Measurements from ENCODE around the gene CYTH4. TPM values are rescaled to one million over a fixed set of nuclear protein-coding genes. Genes with fewer than 3 reads are reported as not detected.

The CYTH4 gene
- total and polyA plus RNA-seq, 2 donors (not counting 3 experiments of a cell fraction or from before 2014, with no cell fraction given), result 0.06 TPM; not detected in 1

- ChIA-PET POLR2A (interaction anchor here (0.6 kb wide), 1 partner anchor 176 kb away, joined by 3 read pairs; no protein-coding TSS in a partner anchor), CTCF (interaction anchor here (1.1 to 8.5 kb wide), 8 partner anchors 10 to 143 kb away, joined by 3 to 168 read pairs (median 4); partner anchors contain the start of gene ELFN2)
- Histone ChIP-seq H3K4me3 (replicated peaks in 1 of 3; ENCODE audit: insufficient read depth in 1 of 3, low read depth in 1 of 3, low read length in 3 of 3) (no peak overlapping the region), H3K79me2 (ENCODE audit: control insufficient read depth, insufficient read depth, low read length) (no peaks in the 10 kb centered on the region), H3K4me2 (ENCODE audit: insufficient read depth, low read length) (no peak overlapping the region), H4K20me1 (replicated peaks; ENCODE audit: control insufficient read depth, extremely low read depth, insufficient read depth, low read length) (no peaks in the 10 kb centered on the region), H3K27me3 (ENCODE audit: control insufficient read depth in 2 of 2, insufficient read depth in 2 of 2, low read length in 2 of 2) (no peaks in the 10 kb centered on the region), H3K4me1 (ENCODE audit: control insufficient read depth, extremely low read depth, insufficient read depth, low read length) (peaks cover 6% of the 10 kb centered on the region), H3K27ac (ENCODE audit: insufficient read depth, low read depth, low read length) (no peak overlapping the region), H2AFZ (ENCODE audit: low read depth, low read length) (no peak overlapping the region), H3K9ac (replicated peaks; ENCODE audit: extremely low read depth, insufficient read depth, low read length) (no peak overlapping the region), H3K36me3 (ENCODE audit: control insufficient read depth in 2 of 2, extremely low read depth in 1 of 2, insufficient read depth in 2 of 2, low read length in 2 of 2) (no peaks in the 10 kb centered on the region), H3K9me1 (replicated peaks; ENCODE audit: control insufficient read depth, extremely low read depth, insufficient read depth, low read length) (no peaks in the 10 kb centered on the region), H3K9me3 (replicated peaks; ENCODE audit: control insufficient read depth, insufficient read depth, low read length) (no peaks in the 10 kb centered on the region)
- FAIRE-seq (no peak), DNase-seq (ENCODE audit: low read depth, low spot score) (no peak)
- TF ChIP-seq POLR2AphosphoS5 (IDR thresholded peaks at IDR 0.05; ENCODE audit: insufficient read depth, low read depth, low read length), result no peak
- no peak for TF ChIP-seq MAX (IDR thresholded peaks at IDR 0.05; ENCODE audit: insufficient read depth, insufficient read length)
- TF ChIP-seq EZH2 (IDR thresholded peaks at IDR 0.05; ENCODE audit: borderline replicate concordance, low read depth, low read length, severe bottlenecking), result no peak
- no peak for TF ChIP-seq FOS (IDR thresholded peaks at IDR 0.05; ENCODE audit: borderline replicate concordance, insufficient read depth, low read length)
- TF ChIP-seq GATA2 (IDR thresholded peaks at IDR 0.05; ENCODE audit: insufficient read depth, insufficient read length, low read depth, low read length), result no peak
- no peak for TF ChIP-seq MYC (IDR thresholded peaks at IDR 0.05; ENCODE audit: low read depth, low read length)
- no peak for TF ChIP-seq CTCF (IDR thresholded peaks at IDR 0.05; ENCODE audit: extremely low read depth in 1 of 2, insufficient read depth in 1 of 2, low read depth in 1 of 2, low read length in 2 of 2)
- no peak for TF ChIP-seq JUN (IDR thresholded peaks at IDR 0.05; ENCODE audit: borderline replicate concordance, insufficient read depth, insufficient read length, low read depth)
- no peak for TF ChIP-seq POLR2A (IDR thresholded peaks at IDR 0.05; ENCODE audit: low read depth, low read length)
- dilution Hi-C loops (cut with MboI; ENCODE audit: extremely low pct_ligation_motif_present, low sequenced_read_pairs), result no loop called here
- BruUV-seq (replicated peaks), result no TSS peak
- intact Hi-C loops (cut with micrococcal nuclease), result no loop called here
Observed at GRCh38 chr22:37313376-37314314, 31.3 kb downstream of the CYTH4 start.

Measured in endothelial cell of umbilical vein (primary cell).